ENCODE results near the gene EEFSEC. TPM values are rescaled to one million over a fixed set of nuclear protein-coding genes. Genes with fewer than 3 reads are reported as not detected.

Gene EEFSEC
- total and polyA plus RNA-seq, 2 of the 8 experiments (the other 6 are each of a cell fraction or from before 2014, with no cell fraction given): 13.1 to 19.8 TPM

- no peak overlapping the region for H3K4me3 ChIP-seq (ENCODE audit: extremely low read depth in 1 of 4, insufficient read depth in 2 of 4, low read depth in 3 of 4, low read length in 4 of 4)
- POLR2A ChIA-PET (ENCODE audit: partially characterized antibody): interaction anchor here (0.8 to 1.3 kb wide), 2 partner anchors 12 to 26 kb away, joined by 3 read pairs; no protein-coding TSS in a partner anchor
- WGBS, 2 experiments (ENCODE audit: extremely low coverage in 1 of 2, insufficient coverage in 1 of 2, insufficient read length in 1 of 2, insufficient replicate concordance in 2 of 2, low coverage in 1 of 2, low lambda C conversion rate in 2 of 2, missing lambda C conversion rate in 1 of 2): 83% methylated on average over 7 of the region's 7 CpGs; no CpG with 5 or more reads in 1 of the 2 experiments
- no peaks in the 10 kb centered on the region for H3K23me2 ChIP-seq (ENCODE audit: low read depth, low read length)
- H2AFZ ChIP-seq (ENCODE audit: low read length): no peak overlapping the region
- H4K91ac ChIP-seq (replicated peaks; ENCODE audit: insufficient read length, low read length): no peak overlapping the region
- H3K27me3 ChIP-seq (replicated peaks in 1 of 4; ENCODE audit: control insufficient read depth in 3 of 4, extremely low read depth in 1 of 4, insufficient read depth in 3 of 4, low read length in 3 of 4): peaks cover 2 to 22% (median 14%) of the 10 kb centered on the region in 4 experiments
- peaks cover 0 to 2% (median under 1%) of the 10 kb centered on the region in 4 experiments; a peak in 4 of 7 replicates for H3K4me1 ChIP-seq (replicated peaks in 1 of 4; ENCODE audit: control insufficient read depth in 3 of 4, insufficient read depth in 4 of 4, low read length in 3 of 4)
- no peaks in the 10 kb centered on the region for H3K79me2 ChIP-seq (ENCODE audit: control insufficient read depth in 1 of 2, insufficient read depth in 2 of 2, low read length in 2 of 2)
- H4K8ac ChIP-seq (ENCODE audit: extremely low read depth, insufficient read depth, low read length): peak overlapping the region; percentile 60; the same call in 1 of the 2 replicates
- no peaks in the 10 kb centered on the region for H3K36me3 ChIP-seq (ENCODE audit: control insufficient read depth in 2 of 4, insufficient read depth in 4 of 4, low read length in 3 of 4)
- H3K4me2 ChIP-seq (ENCODE audit: insufficient read depth in 1 of 2, low read depth in 2 of 2, low read length in 2 of 2): no peak overlapping the region
- H3K9ac ChIP-seq (replicated peaks in 1 of 4; ENCODE audit: extremely low read depth in 1 of 4, low read depth in 3 of 4, low read length in 3 of 4): no peak overlapping the region
- no peak for FAIRE-seq
- H2BK20ac ChIP-seq (ENCODE audit: low read length): no peak overlapping the region
- H3K14ac ChIP-seq (ENCODE audit: insufficient read length): no peak overlapping the region
- no peak overlapping the region for H3K4ac ChIP-seq (replicated peaks; ENCODE audit: insufficient read length, low read depth, low read length)
- H2BK15ac ChIP-seq (ENCODE audit: low read length): no peak overlapping the region
- H3K9me3 ChIP-seq (ENCODE audit: insufficient read depth in 2 of 2, low read depth in 1 of 2, low read length in 1 of 2): no peaks in the 10 kb centered on the region
- TF ChIP-seq NRF1 (IDR thresholded peaks at IDR 0.05; ENCODE audit: low read depth, low read length): no peak
- TF ChIP-seq TBP (IDR thresholded peaks at IDR 0.05; ENCODE audit: low read depth, low read length): no peak
- TF ChIP-seq CEBPB (IDR thresholded peaks at IDR 0.05; ENCODE audit: low read depth, low read length): no peak
- no peak for TF ChIP-seq SP4 (IDR thresholded peaks at IDR 0.05; ENCODE audit: low read length)
- no peak for TF ChIP-seq CTCF (IDR thresholded peaks at IDR 0.05; ENCODE audit: control extremely low read depth in 1 of 3, insufficient read depth in 1 of 3, low read depth in 1 of 3, low read length in 3 of 3)
- no peak for TF ChIP-seq CBX5 (IDR thresholded peaks at IDR 0.05; ENCODE audit: low read depth, low read length)
- TF ChIP-seq RXRA (IDR thresholded peaks at IDR 0.05; ENCODE audit: insufficient read depth, low read depth, low read length): no peak
- TF ChIP-seq EGR1 (IDR thresholded peaks at IDR 0.05; ENCODE audit: borderline replicate concordance, low read depth, low read length): no peak
- no peak for TF ChIP-seq KDM4A (IDR thresholded peaks at IDR 0.05; ENCODE audit: low read depth, low read length, severe bottlenecking)
- TF ChIP-seq FOSL1 (IDR thresholded peaks at IDR 0.05; ENCODE audit: insufficient read depth, low read depth, low read length): no peak
- no peak overlapping the region for H2BK120ac ChIP-seq (replicated peaks; ENCODE audit: low read depth, low read length)
- no peak for DNase-seq (ENCODE audit: low read depth in 1 of 2, low spot score in 2 of 2)
- no peak overlapping the region for H3K18ac ChIP-seq (ENCODE audit: extremely low read depth, low read length)
- H3K23ac ChIP-seq (ENCODE audit: insufficient read length): no peak overlapping the region
- H4K20me1 ChIP-seq (replicated peaks in 1 of 2; ENCODE audit: control insufficient read depth in 1 of 2, insufficient read depth in 2 of 2, low read length in 2 of 2): peaks cover 0 to 5% of the 10 kb centered on the region in 2 experiments
- H3K27ac ChIP-seq (ENCODE audit: low read depth, low read length): no peak overlapping the region
- H3K79me1 ChIP-seq (ENCODE audit: low read depth, low read length): no peaks in the 10 kb centered on the region
- no peak overlapping the region for H4K5ac ChIP-seq (ENCODE audit: insufficient read length, low read depth, low read length)
- no peak overlapping the region for H3K56ac ChIP-seq (replicated peaks; ENCODE audit: insufficient read length, low read depth, low read length)
- no peak overlapping the region for H2AK5ac ChIP-seq (ENCODE audit: low read depth, low read length)
- H2BK5ac ChIP-seq (ENCODE audit: low read depth, low read length): no peak overlapping the region
- CTCF ChIA-PET (ENCODE audit: partially characterized antibody): interaction anchor here (0.6 to 11.0 kb wide), 10 partner anchors 9 to 160 kb away, joined by 3 to 144 read pairs (median 5); no protein-coding TSS in a partner anchor
- no peak overlapping the region for H2BK12ac ChIP-seq (ENCODE audit: low read depth, low read length)
These were observed 268.7 kb downstream of the EEFSEC start for GRCh38 chr3:128421966-128422365.
